Measurements from ENCODE around the gene ICAM2.

GRCh38 chr17:64024215-64024654 is 3.8 kb upstream of the ICAM2 start:
- TF ChIP-seq CTCF (IDR thresholded peaks at IDR 0.05) = no peak
- TF ChIP-seq POLR2A (IDR thresholded peaks at IDR 0.05; ENCODE audit: low read depth) = no peak
- TF ChIP-seq POLR2AphosphoS5 (IDR thresholded peaks at IDR 0.05) = no peak
- TF ChIP-seq EP300 (IDR thresholded peaks at IDR 0.05) = no peak

Measured in esophagus muscularis mucosa (tissue), 4 donors.